ENCODE results near the gene SEPTIN5. TPM values are rescaled to one million over a fixed set of nuclear protein-coding genes. Genes with fewer than 3 reads are reported as not detected.
A peak's percentile ranks its signal among the peaks of the same experiment; 100 is the strongest.

SEPTIN5 gene
- total RNA-seq, 2 experiments from 2014 or later: 0.41 to 0.43 TPM

- Mint-ChIP-seq H3K4me1 (ENCODE audit: low read depth) (peaks cover 5% of the 10 kb centered on the region), H3K27me3 (peaks cover 20% of the 10 kb centered on the region), H3K27ac (no peak overlapping the region), H3K36me3 (no peaks in the 10 kb centered on the region), H3K9me3 (no peaks in the 10 kb centered on the region), H3K4me3 (no peak overlapping the region)
- ChIA-PET POLR2A (no interaction called here), CTCF (no interaction called here)
- intact Hi-C loops (cut with micrococcal nuclease): no loop called here
- DNase-seq: no peak
These were observed 13.2 kb downstream of the SEPTIN5 start for GRCh38 chr22:19727310-19728150.

DNA sequence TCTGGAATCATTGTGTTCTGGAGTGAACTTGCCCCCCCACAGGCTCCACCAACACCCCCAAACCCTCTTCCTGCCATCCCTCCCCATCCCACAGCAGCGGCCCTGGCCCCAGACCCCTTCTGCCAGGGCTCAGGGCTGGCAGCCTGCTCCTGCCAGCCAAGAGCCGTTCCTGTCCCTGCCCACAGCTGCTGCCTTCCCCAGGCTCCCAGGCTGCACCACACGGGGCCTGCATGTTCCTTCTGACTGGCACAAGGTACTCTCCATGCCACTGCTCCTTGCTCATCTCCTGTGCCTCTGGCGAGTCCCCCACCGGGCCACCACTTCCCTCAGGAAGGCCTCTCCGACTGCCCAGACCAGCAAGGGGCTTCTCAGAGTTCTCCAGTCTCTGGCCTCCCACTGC lies 14.0 kb downstream of the SEPTIN5 start:
- H3K9me3 Mint-ChIP-seq: no peaks in the 10 kb centered on the region
- POLR2A ChIA-PET: no interaction called here
- CTCF ChIA-PET: interaction anchor here (5.6 kb wide), 1 partner anchor 184 kb away, joined by 159 read pairs; no protein-coding TSS in a partner anchor

GRCh38 chr22:19728836-19729235 lies 14.5 kb downstream of the SEPTIN5 start:
- no peak overlapping the region for H3K4me3 Mint-ChIP-seq
- DNase-seq: no peak
- no peaks in the 10 kb centered on the region for H3K36me3 Mint-ChIP-seq
- H3K27me3 Mint-ChIP-seq: peaks cover 12% of the 10 kb centered on the region
- no peak overlapping the region for H3K27ac Mint-ChIP-seq
- ChIA-PET CTCF (interaction anchor here (5.6 kb wide), 1 partner anchor 183 kb away, joined by 159 read pairs; no protein-coding TSS in a partner anchor), POLR2A (no interaction called here)
- intact Hi-C loops (cut with micrococcal nuclease): no loop called here
- H3K9me3 Mint-ChIP-seq: no peaks in the 10 kb centered on the region
- peaks cover 5% of the 10 kb centered on the region for H3K4me1 Mint-ChIP-seq (ENCODE audit: low read depth)

More for the DNA sequence above, 14.0 kb downstream of the SEPTIN5 start:
- Mint-ChIP-seq H3K4me1 (ENCODE audit: low read depth) (peaks cover 5% of the 10 kb centered on the region), H3K36me3 (no peaks in the 10 kb centered on the region), H3K27ac (no peak overlapping the region), H3K27me3 (peaks cover 12% of the 10 kb centered on the region), H3K4me3 (no peak overlapping the region)
- intact Hi-C loops (cut with micrococcal nuclease): no loop called here
- DNase-seq: no peak

- H3K27ac Mint-ChIP-seq: no peak overlapping the region
- ChIA-PET POLR2A (no interaction called here), CTCF (interaction anchor here (1.2 to 5.6 kb wide), 13 partner anchors 10 to 316 kb away, joined by 3 to 159 read pairs (median 10); no protein-coding TSS in a partner anchor)
- intact Hi-C loops (cut with micrococcal nuclease): no loop called here
- H3K27me3 Mint-ChIP-seq: peaks cover 11% of the 10 kb centered on the region
- H3K36me3 Mint-ChIP-seq: no peaks in the 10 kb centered on the region
- no peak overlapping the region for H3K4me3 Mint-ChIP-seq
- no peaks in the 10 kb centered on the region for H3K9me3 Mint-ChIP-seq
- no peak for DNase-seq
- H3K4me1 Mint-ChIP-seq (ENCODE audit: low read depth): peaks cover 4% of the 10 kb centered on the region
These were observed 15.2 kb downstream of the SEPTIN5 start for GRCh38 chr22:19729507-19729906.

GRCh38 chr22:19730198-19730597 lies 15.9 kb downstream of the SEPTIN5 start:
- ChIA-PET POLR2A (interaction anchor here (1.0 kb wide), 1 partner anchor 126 kb away, joined by 3 read pairs; no protein-coding TSS in a partner anchor), CTCF (interaction anchor here (0.5 to 5.6 kb wide), 56 partner anchors 8 to 586 kb away, joined by 3 to 159 read pairs (median 5); partner anchors contain the start of genes COMT, ESS2, TBX1 and TXNRD2)
- intact Hi-C loops (cut with micrococcal nuclease): loop anchor here (1.0 to 5.0 kb wide), 4 partner anchors 37 to 217 kb away; no protein-coding TSS in a partner anchor
- Mint-ChIP-seq H3K4me3 (no peak overlapping the region), H3K27me3 (peaks cover 4% of the 10 kb centered on the region), H3K9me3 (no peaks in the 10 kb centered on the region), H3K36me3 (no peaks in the 10 kb centered on the region), H3K4me1 (ENCODE audit: low read depth) (peaks cover 2% of the 10 kb centered on the region), H3K27ac (no peak overlapping the region)
- DNase-seq: no peak

DNA sequence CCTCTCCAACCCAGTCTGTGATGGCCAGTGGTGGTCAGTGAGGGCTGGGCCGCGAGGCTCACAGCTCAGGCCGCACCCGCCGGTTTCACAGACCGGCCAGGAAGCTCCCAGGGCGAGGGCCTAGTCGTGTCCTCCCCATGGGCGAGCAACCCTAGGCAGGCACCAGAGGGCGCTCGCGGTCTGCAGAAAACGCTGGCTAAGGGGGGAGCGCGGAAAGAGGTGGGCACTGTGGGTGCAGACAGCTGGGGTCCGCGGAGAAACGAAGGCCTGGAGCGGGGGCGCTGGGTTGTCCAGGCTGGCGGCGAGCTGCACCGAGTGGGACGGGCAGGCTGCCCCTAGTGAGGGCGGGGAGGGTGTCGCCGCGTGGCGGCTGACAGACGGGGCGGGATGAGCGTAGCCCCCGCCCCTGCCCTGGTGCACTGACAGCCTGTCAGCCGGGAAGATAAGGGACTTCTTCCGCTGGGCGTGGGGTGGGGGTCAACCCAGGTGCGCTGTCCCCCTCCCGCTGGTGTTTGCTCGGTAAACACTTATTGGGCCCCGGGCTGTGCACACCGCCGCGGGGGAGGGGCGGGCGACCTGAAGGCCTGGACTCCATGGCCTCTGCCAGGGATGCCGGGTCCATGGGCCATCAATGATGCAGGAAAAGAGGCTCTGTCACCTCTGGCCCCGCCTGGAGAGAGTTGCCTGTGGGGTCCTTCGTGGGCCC lies 16.5 kb downstream of the SEPTIN5 start:
- POLR2A ChIA-PET: interaction anchor here (1.0 kb wide), 1 partner anchor 125 kb away, joined by 3 read pairs; no protein-coding TSS in a partner anchor
- peak; percentile 87 for DNase-seq
- intact Hi-C loops (cut with micrococcal nuclease): loop anchor here (1.0 to 5.0 kb wide), 4 partner anchors 36 to 216 kb away; no protein-coding TSS in a partner anchor
- H3K9me3 Mint-ChIP-seq: no peaks in the 10 kb centered on the region
- CTCF ChIA-PET: interaction anchor here (0.5 to 5.6 kb wide), 58 partner anchors 9 to 586 kb away, joined by 3 to 159 read pairs (median 5); partner anchors contain the start of genes COMT, ESS2, TBX1 and TXNRD2
- no peak overlapping the region for H3K27ac Mint-ChIP-seq
- peaks cover 1% of the 10 kb centered on the region for H3K27me3 Mint-ChIP-seq
- H3K4me1 Mint-ChIP-seq (ENCODE audit: low read depth): peaks cover 2% of the 10 kb centered on the region
- H3K4me3 Mint-ChIP-seq: peak overlapping the region; percentile 64
- no peaks in the 10 kb centered on the region for H3K36me3 Mint-ChIP-seq

- H3K36me3 Mint-ChIP-seq: no peaks in the 10 kb centered on the region
- intact Hi-C loops (cut with micrococcal nuclease): loop anchor here (2.0 to 5.0 kb wide), 3 partner anchors 36 to 215 kb away; no protein-coding TSS in a partner anchor
- H3K27me3 Mint-ChIP-seq: peaks cover 1% of the 10 kb centered on the region
- POLR2A ChIA-PET: no interaction called here
- H3K4me1 Mint-ChIP-seq (ENCODE audit: low read depth): peaks cover 2% of the 10 kb centered on the region
- H3K4me3 Mint-ChIP-seq: no peak overlapping the region
- H3K9me3 Mint-ChIP-seq: no peaks in the 10 kb centered on the region
- H3K27ac Mint-ChIP-seq: no peak overlapping the region
- CTCF ChIA-PET: interaction anchor here (0.5 to 5.6 kb wide), 28 partner anchors 8 to 360 kb away, joined by 3 to 159 read pairs (median 9); partner anchors contain the start of genes COMT and TXNRD2
- DNase-seq: no peak
These were observed 17.2 kb downstream of the SEPTIN5 start for GRCh38 chr22:19731361-19732135.

- no peak overlapping the region for H3K27ac Mint-ChIP-seq
- H3K9me3 Mint-ChIP-seq: no peaks in the 10 kb centered on the region
- intact Hi-C loops (cut with micrococcal nuclease): loop anchor here (5.0 kb wide), 2 partner anchors 35 to 160 kb away; no protein-coding TSS in a partner anchor
- no peaks in the 10 kb centered on the region for H3K36me3 Mint-ChIP-seq
- H3K4me3 Mint-ChIP-seq: no peak overlapping the region
- H3K4me1 Mint-ChIP-seq (ENCODE audit: low read depth): peaks cover 2% of the 10 kb centered on the region
- no peak for DNase-seq
- peaks cover 1% of the 10 kb centered on the region for H3K27me3 Mint-ChIP-seq
- ChIA-PET POLR2A (no interaction called here), CTCF (interaction anchor here (1.2 to 5.6 kb wide), 4 partner anchors 170 to 359 kb away, joined by 3 to 159 read pairs (median 11); no protein-coding TSS in a partner anchor)
These were observed 18.3 kb downstream of the SEPTIN5 start for GRCh38 chr22:19732403-19733113.

DNA sequence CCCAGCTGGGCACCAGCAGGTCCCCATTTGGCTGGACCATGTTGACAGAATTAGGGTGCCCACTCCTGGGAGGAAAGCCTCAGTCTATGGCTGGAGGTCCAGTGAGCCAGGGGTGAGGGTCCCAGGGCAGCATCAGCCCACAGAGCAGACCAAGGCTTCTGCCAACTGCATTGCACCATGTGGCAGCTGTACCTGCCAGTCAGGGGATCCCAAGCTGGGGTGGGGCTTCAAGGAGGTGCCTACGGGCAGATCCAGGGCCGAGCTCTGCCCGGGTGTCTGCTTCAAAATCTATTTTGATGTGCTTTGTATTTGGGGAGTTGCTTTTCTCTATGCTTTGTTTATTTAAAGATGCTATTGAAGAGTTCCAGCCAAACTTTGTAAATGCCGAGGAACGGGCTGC lies 19.5 kb downstream of the SEPTIN5 start:
- POLR2A ChIA-PET: no interaction called here
- peaks cover 2% of the 10 kb centered on the region for H3K4me1 Mint-ChIP-seq (ENCODE audit: low read depth)
- no peak overlapping the region for H3K4me3 Mint-ChIP-seq
- CTCF ChIA-PET: interaction anchor here (1.3 to 5.6 kb wide), 2 partner anchors 178 to 214 kb away, joined by 3 to 159 read pairs; no protein-coding TSS in a partner anchor
- peaks cover 1% of the 10 kb centered on the region for H3K27me3 Mint-ChIP-seq
- H3K27ac Mint-ChIP-seq: no peak overlapping the region
- H3K9me3 Mint-ChIP-seq: no peaks in the 10 kb centered on the region
- no peaks in the 10 kb centered on the region for H3K36me3 Mint-ChIP-seq
- DNase-seq: no peak
- intact Hi-C loops (cut with micrococcal nuclease): loop anchor here (5.0 kb wide), 2 partner anchors 34 to 159 kb away; no protein-coding TSS in a partner anchor

DNA sequence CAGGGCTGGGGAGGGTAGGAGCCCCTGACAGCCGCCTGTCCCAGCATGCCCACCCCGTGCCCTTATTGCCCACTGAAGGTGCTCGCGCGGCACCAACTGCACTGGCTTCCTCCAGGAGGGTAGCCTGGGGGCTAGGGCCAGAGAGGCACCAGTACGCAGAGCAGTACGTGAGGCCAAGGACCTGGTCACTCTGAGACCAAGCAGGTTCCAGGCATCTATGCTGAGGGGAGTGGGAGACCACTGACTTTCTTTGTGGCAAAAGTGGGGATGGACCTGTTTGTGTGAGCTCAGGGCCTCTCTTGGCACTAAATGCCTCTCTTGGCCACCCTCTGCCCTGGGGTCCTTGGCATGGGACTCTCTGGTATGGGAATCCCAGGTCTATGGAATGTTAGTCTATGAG lies 19.9 kb downstream of the SEPTIN5 start:
- Mint-ChIP-seq H3K4me3 (no peak overlapping the region), H3K4me1 (ENCODE audit: low read depth) (peaks cover 2% of the 10 kb centered on the region), H3K9me3 (no peaks in the 10 kb centered on the region), H3K36me3 (no peaks in the 10 kb centered on the region), H3K27me3 (peaks cover 1% of the 10 kb centered on the region), H3K27ac (no peak overlapping the region)
- ChIA-PET CTCF (no interaction called here), POLR2A (no interaction called here)
- no peak for DNase-seq
- intact Hi-C loops (cut with micrococcal nuclease): loop anchor here (5.0 kb wide), 2 partner anchors 33 to 158 kb away; no protein-coding TSS in a partner anchor
